Gastrocnemius medialis (tissue), 4 donors: ENCODE measurements around the gene AIFM3. TPM values are rescaled to one million over a fixed set of nuclear protein-coding genes. Genes with fewer than 3 reads are reported as not detected.

ENCODE experiments used
- ATAC-seq, 2 donors: fragments of 150-250 bp; one replicate each; pipeline ENCODE4 v1.9.1; 2016
- DNase-seq, 2 donors: peaks; one replicate each; pipeline ENCODE4 v3.0.0-alpha.2; 2019
- H3K27ac ChIP-seq, 4 donors: fragments of 200-600 bp; sonication (generic); 1 replicate in 1 of 4; 2 replicates in 3 of 4; pipeline ENCODE4 v1.5.1; 2016 to 2018; ENCODE audit warnings: mild to moderate bottlenecking in 2 of 4, moderate library complexity in 1 of 4
- H3K27me3 ChIP-seq, 3 donors: fragments of 200-600 bp; sonication (generic) in 2 of 3; 1 replicate in 1 of 3; 2 replicates in 2 of 3; pipeline versions ENCODE4 v1.5.1 to v1.6.0; 2016 to 2019; ENCODE audit warnings: mild to moderate bottlenecking in 1 of 3, moderate library complexity in 1 of 3
- H3K36me3 ChIP-seq, 2 donors: fragments of 200-600 bp; sonication (generic) in 1 of 2; one replicate each; pipeline ENCODE4 v1.5.1; 2017 to 2018
- H3K4me1 ChIP-seq, 2 donors: fragments of 200-600 bp; sonication (generic) in 1 of 2; one replicate each; pipeline ENCODE4 v1.5.1; 2016 to 2017; ENCODE audit warnings: mild to moderate bottlenecking in 2 of 2
- H3K4me3 ChIP-seq, 4 donors: fragments of 200-600 bp; sonication (generic) in 3 of 4; 1 replicate in 1 of 4; 2 replicates in 3 of 4; pipeline ENCODE4 v1.5.1; 2016 to 2019; ENCODE audit warnings: mild to moderate bottlenecking in 2 of 4
- H3K9me3 ChIP-seq, 3 donors: fragments of 200-600 bp; sonication (generic) in 2 of 3; 1 replicate in 1 of 3; 2 replicates in 2 of 3; pipeline ENCODE4 v1.5.1; 2016 to 2019
- CTCF ChIP-seq, 5 experiments: fragments of 450-650 bp in 3 of 5; fragments of 200-600 bp in 2 of 5; sonication (generic) in 2 of 5; IDR thresholded peaks in 4 of 5; conservative IDR thresholded peaks in 1 of 5; 1 replicate in 4 of 5; 2 replicates in 1 of 5; pipeline ENCODE4 v1.5.1; 2016 to 2019; ENCODE audit warnings: antibody characterized with exemption in 5 of 5, mild to moderate bottlenecking in 3 of 5, moderate library complexity in 3 of 5
- POLR2A ChIP-seq, 2 donors: fragments of 450-650 bp; IDR thresholded peaks; one replicate each; pipeline ENCODE4 v1.6.1; 2017; ENCODE audit warnings: antibody characterized with exemption in 2 of 2, mild to moderate bottlenecking in 2 of 2, moderate library complexity in 2 of 2
- in situ Hi-C, 4 donors: fragments of 200-750 bp; cut with MboI; loops; one replicate each; pipeline versions ENCODE4 v1.15.0 to v1.8.0; 2017; ENCODE audit warnings: low sequenced_read_pairs in 4 of 4
- intact Hi-C: fragments of 100-400 bp; cut with DNase I; formaldehyde crosslinking; loops from one replicate; pipeline ENCODE4 v1.15.1; 2023; ENCODE audit warnings: low total_unique reads
- total RNA-seq, 4 donors: library from RNA; depleted of rRNA; stranded (reverse); fragments of >200 nt; gene quantifications; one replicate each; pipeline versions ENCODE4 v1.1.0 to v1.2.3, GENCODE V29; 2016

Gene AIFM3
- total RNA-seq, 4 donors from 2014 or later = 0.22 to 0.42 TPM; not detected in 2

GRCh38 chr22:21009638-21010425 lies 42.8 kb downstream of the AIFM3 start:
- Histone ChIP-seq H3K9me3 (no peaks in the 10 kb centered on the region), H3K27me3 (no peaks in the 10 kb centered on the region), H3K4me3 (no peak overlapping the region), H3K36me3 (no peaks in the 10 kb centered on the region), H3K4me1 (peaks cover 6 to 12% of the 10 kb centered on the region in 2 donors), H3K27ac (no peak overlapping the region)
- ATAC-seq (no peak), DNase-seq (no peak)
- in situ Hi-C loops (loop anchor here in 1 of 4 donors (10.0 kb wide), 1 partner anchor 125 kb away; no protein-coding TSS in a partner anchor), intact Hi-C loops (loop anchor here (10.0 kb wide), 1 partner anchor 125 kb away; no protein-coding TSS in a partner anchor)
- TF ChIP-seq CTCF (IDR thresholded peaks at IDR 0.05 in 4 of 5, conservative IDR thresholded peaks at IDR 0.05 in 1 of 5) (no peak), POLR2A (IDR thresholded peaks at IDR 0.05) (no peak)

GRCh38 chr22:21010426-21011113 lies 43.5 kb downstream of the AIFM3 start:
- H3K27ac ChIP-seq = no peak overlapping the region
- no peaks in the 10 kb centered on the region for H3K36me3 ChIP-seq
- in situ Hi-C loops (no loop called here), intact Hi-C loops (no loop called here)
- peaks cover 10 to 20% of the 10 kb centered on the region in 2 donors for H3K4me1 ChIP-seq
- H3K4me3 ChIP-seq = no peak overlapping the region
- no peaks in the 10 kb centered on the region for H3K27me3 ChIP-seq
- no peak for ATAC-seq
- H3K9me3 ChIP-seq = no peaks in the 10 kb centered on the region
- TF ChIP-seq POLR2A (IDR thresholded peaks at IDR 0.05) = no peak
- TF ChIP-seq CTCF (IDR thresholded peaks at IDR 0.05 in 4 of 5, conservative IDR thresholded peaks at IDR 0.05 in 1 of 5) = no peak
- DNase-seq = no peak

GRCh38 chr22:21012446-21013407 lies 45.7 kb downstream of the AIFM3 start:
- no peak overlapping the region for H3K27ac ChIP-seq
- intact Hi-C loops = no loop called here
- in situ Hi-C loops = no loop called here

More at GRCh38 chr22:21012446-21013407, 45.7 kb downstream of the AIFM3 start:
- no peaks in the 10 kb centered on the region for H3K27me3 ChIP-seq
- no peak for TF ChIP-seq POLR2A (IDR thresholded peaks at IDR 0.05)
- TF ChIP-seq CTCF (IDR thresholded peaks at IDR 0.05 in 4 of 5, conservative IDR thresholded peaks at IDR 0.05 in 1 of 5) = no peak
- no peaks in the 10 kb centered on the region for H3K9me3 ChIP-seq
- DNase-seq (no peak), ATAC-seq (no peak)
- H3K36me3 ChIP-seq = no peaks in the 10 kb centered on the region
- peaks cover 12 to 26% of the 10 kb centered on the region in 2 donors for H3K4me1 ChIP-seq
- no peak overlapping the region for H3K4me3 ChIP-seq
